H9 (cell line): ENCODE results near the gene NEK6. TPM values are rescaled to one million over a fixed set of nuclear protein-coding genes. Genes with fewer than 3 reads are reported as not detected.

ENCODE experiments used
- DNase-seq: peaks from one replicate; pipeline ENCODE4 v3.0.0-alpha.2; 2017
- H2AFZ ChIP-seq: one replicate; pipeline ENCODE4 v1.6.1; 2013; ENCODE audit warnings: mild to moderate bottlenecking, low read length, control low read depth, moderate library complexity
- H2AK5ac ChIP-seq: 2 replicates; pipeline ENCODE4 v1.6.1; 2013; ENCODE audit warnings: low read length, control low read depth, mixed read lengths; ENCODE audit not compliant: insufficient read length
- H2BK120ac ChIP-seq: one replicate; pipeline ENCODE4 v1.6.1; 2013; ENCODE audit warnings: low read depth, mild to moderate bottlenecking, low read length, control low read depth, inconsistent platforms; ENCODE audit not compliant: poor library complexity, severe bottlenecking
- H2BK12ac ChIP-seq: 2 replicates; pipeline ENCODE4 v1.6.1; 2013; ENCODE audit warnings: low read length, control low read depth, mixed read lengths, low read depth; ENCODE audit not compliant: insufficient read length
- H2BK15ac ChIP-seq: 2 replicates; pipeline ENCODE4 v1.6.1; 2013; ENCODE audit warnings: low read depth, low read length, control low read depth
- H2BK20ac ChIP-seq: one replicate; pipeline ENCODE4 v1.6.1; 2013; ENCODE audit warnings: low read depth, mild to moderate bottlenecking, low read length, control low read depth, inconsistent platforms; ENCODE audit not compliant: poor library complexity, severe bottlenecking
- H2BK5ac ChIP-seq: 2 replicates; pipeline ENCODE4 v1.6.1; 2013; ENCODE audit warnings: low read length, control low read depth, mixed read lengths; ENCODE audit not compliant: insufficient read length
- H3K14ac ChIP-seq: 2 replicates; pipeline ENCODE4 v1.6.1; 2013; ENCODE audit warnings: low read length, control low read depth; ENCODE audit not compliant: insufficient read depth
- H3K18ac ChIP-seq: 2 replicates; pipeline ENCODE4 v1.6.1; 2013; ENCODE audit warnings: low read depth, mild to moderate bottlenecking, mixed read lengths, low read length, control low read depth; ENCODE audit not compliant: insufficient read length
- H3K23ac ChIP-seq: 2 replicates; pipeline ENCODE4 v1.6.1; 2013; ENCODE audit warnings: low read length, control low read depth, mixed read lengths, low read depth; ENCODE audit not compliant: insufficient read length
- H3K23me2 ChIP-seq: 2 replicates; pipeline ENCODE4 v1.6.1; 2013; ENCODE audit warnings: low read depth, mild to moderate bottlenecking, mixed read lengths, low read length, control low read depth; ENCODE audit not compliant: insufficient read length, poor library complexity, severe bottlenecking
- H3K27ac ChIP-seq: 2 replicates; pipeline ENCODE4 v1.5.1; 2013; ENCODE audit warnings: low read length, control low read depth, mixed read lengths, low read depth; ENCODE audit not compliant: insufficient read length
- H3K27me3 ChIP-seq: 2 replicates; pipeline ENCODE4 v1.6.1; 2013; ENCODE audit warnings: low read length, control low read depth, inconsistent platforms; ENCODE audit not compliant: insufficient read depth
- H3K4ac ChIP-seq: 2 replicates; pipeline ENCODE4 v1.6.1; 2013; ENCODE audit warnings: low read depth, mild to moderate bottlenecking, control low read depth, inconsistent platforms, low read length, moderate library complexity
- H3K4me1 ChIP-seq: 2 replicates; pipeline ENCODE4 v1.6.1; 2013; ENCODE audit warnings: low read length, control low read depth, inconsistent platforms; ENCODE audit not compliant: insufficient read depth
- H3K4me2 ChIP-seq: 2 replicates; pipeline ENCODE4 v1.6.1; 2013; ENCODE audit warnings: low read length, control low read depth, mixed read lengths; ENCODE audit not compliant: insufficient read length, insufficient read depth
- H3K56ac ChIP-seq: 2 replicates; pipeline ENCODE4 v1.6.1; 2013; ENCODE audit warnings: low read depth, mild to moderate bottlenecking, mixed read lengths, low read length, control low read depth; ENCODE audit not compliant: insufficient read length
- H3K79me1 ChIP-seq: 2 replicates; pipeline ENCODE4 v1.6.1; 2013; ENCODE audit warnings: low read depth, mild to moderate bottlenecking, moderate library complexity, low read length, control low read depth, inconsistent platforms; ENCODE audit not compliant: insufficient read depth, poor library complexity, severe bottlenecking
- H3K79me2 ChIP-seq: 2 replicates; pipeline ENCODE4 v1.6.1; 2013; ENCODE audit warnings: low read length, control low read depth, inconsistent platforms; ENCODE audit not compliant: insufficient read depth
- H3K9ac ChIP-seq: 2 replicates; pipeline ENCODE4 v1.6.1; 2013; ENCODE audit warnings: low read length, control low read depth, mixed read lengths; ENCODE audit not compliant: insufficient read length; ENCODE audit errors: extremely low read depth
- H3K9me3 ChIP-seq: one replicate; pipeline ENCODE4 v1.6.1; 2013; ENCODE audit warnings: low read depth, low read length, inconsistent platforms; ENCODE audit not compliant: control insufficient read depth
- H3T11ph ChIP-seq: one replicate; pipeline ENCODE4 v1.6.1; 2013; ENCODE audit warnings: mild to moderate bottlenecking, low read length, control low read depth, inconsistent platforms
- H4K20me1 ChIP-seq: one replicate; pipeline ENCODE4 v1.6.1; 2013; ENCODE audit not compliant: control insufficient read depth, insufficient read length, insufficient read depth
- H4K5ac ChIP-seq: 2 replicates; pipeline ENCODE4 v1.6.1; 2013; ENCODE audit warnings: low read depth, mild to moderate bottlenecking, mixed read lengths, low read length, control low read depth; ENCODE audit not compliant: insufficient read length
- H4K8ac ChIP-seq: replicated peaks from 2 replicates; pipeline ENCODE4 v1.6.1; 2013; ENCODE audit warnings: low read length, control low read depth, mixed read lengths, low read depth; ENCODE audit not compliant: insufficient read length
- H4K91ac ChIP-seq: 2 replicates; pipeline ENCODE4 v1.6.1; 2013; ENCODE audit warnings: low read depth, mild to moderate bottlenecking, moderate library complexity, mixed read lengths, low read length, control low read depth; ENCODE audit not compliant: insufficient read length
- H3K27ac Mint-ChIP-seq, 3 experiments: 2 replicates in 2 of 3; 3 replicates in 1 of 3; pipeline ENCODE4 v1.8.0; 2020 to 2021; ENCODE audit warnings: mixed read lengths in 3 of 3, mild to moderate bottlenecking in 1 of 3, moderate library complexity in 1 of 3
- H3K27me3 Mint-ChIP-seq: 2 replicates; pipeline ENCODE4 v1.8.0; 2021; ENCODE audit warnings: low read depth, mild to moderate bottlenecking, moderate library complexity, mixed read lengths
- H3K36me3 Mint-ChIP-seq, 3 experiments: 2 replicates in 2 of 3; 3 replicates in 1 of 3; pipeline ENCODE4 v1.8.0; 2020 to 2021; ENCODE audit warnings: low read depth in 3 of 3, mixed read lengths in 3 of 3; ENCODE audit not compliant: insufficient read depth in 1 of 3
- H3K4me1 Mint-ChIP-seq, 2 experiments: 2 replicates each; pipeline ENCODE4 v1.8.0; 2020; ENCODE audit warnings: mixed read lengths in 2 of 2
- H3K4me3 Mint-ChIP-seq, 2 experiments: 2 replicates in 1 of 2; 3 replicates in 1 of 2; pipeline ENCODE4 v1.8.0; 2020 to 2021; ENCODE audit warnings: mild to moderate bottlenecking in 2 of 2, mixed read lengths in 2 of 2, moderate library complexity in 1 of 2
- H3K9me3 Mint-ChIP-seq, 2 experiments: 2 replicates in 1 of 2; 3 replicates in 1 of 2; pipeline ENCODE4 v1.8.0; 2020; ENCODE audit warnings: mild to moderate bottlenecking in 2 of 2, mixed read lengths in 2 of 2, moderate library complexity in 1 of 2
- WGBS: extraction: QIAGEN DNeasy Blood & Tissue Kit; methylation state at CpG from one replicate; pipeline ENCODE4 v1.1.7; 2013; ENCODE audit warnings: missing lambda C conversion rate, low lambda C conversion rate, mixed read lengths; ENCODE audit not compliant: insufficient read length; ENCODE audit errors: extremely low coverage; 5-methylcytosine and 5-hydroxymethylcytosine counted together
- total RNA-seq: library from RNA; stranded (reverse); gene quantifications from 2 replicates; pipeline ENCODE4 v1.2.1, GENCODE V29; 2021
- TF ChIP-seq, protein P1 (sequence below): fragments of 200-600 bp; sonication (generic); conservative IDR thresholded peaks from 3 replicates; pipeline ENCODE4 v1.8.0; 2021; ENCODE audit warnings: antibody characterized with exemption, mild to moderate bottlenecking

NEK6 gene
- total RNA-seq, 1 experiment from 2014 or later = 14.3 TPM

DNA sequence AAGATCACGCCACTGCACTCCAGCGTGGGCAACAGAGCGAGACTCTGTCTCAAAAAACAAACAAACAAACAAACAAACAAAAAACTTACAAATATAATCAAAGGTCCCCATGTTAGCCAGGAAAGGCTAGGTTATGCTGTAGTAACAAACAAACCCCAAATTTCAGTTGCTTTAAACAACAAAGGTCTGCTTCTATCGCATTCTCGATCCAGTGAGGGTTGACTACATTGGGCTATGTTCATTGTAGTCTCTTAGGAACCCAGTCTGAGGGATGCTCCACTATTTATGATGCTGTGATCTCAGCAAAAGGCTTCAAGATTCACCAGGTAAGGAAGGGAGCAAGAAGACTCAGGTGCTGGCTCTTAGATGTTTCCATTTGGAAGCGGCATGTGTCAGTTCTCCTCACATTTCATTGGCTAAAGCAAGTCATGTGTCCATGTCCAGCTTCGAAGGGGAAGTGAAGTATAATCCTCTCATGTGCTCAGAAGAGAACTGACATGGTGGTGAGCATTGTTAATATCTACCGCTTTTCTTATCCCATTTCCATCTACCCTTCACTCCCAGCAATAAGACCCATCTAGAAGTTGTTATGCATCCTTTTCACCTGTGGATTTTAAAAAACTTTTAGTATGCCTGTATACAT lies 26.5 kb upstream of the NEK6 start:
- Mint-ChIP-seq H3K9me3 (no peaks in the 10 kb centered on the region), H3K36me3 (no peaks in the 10 kb centered on the region), H3K27ac (no peak overlapping the region), H3K4me3 (no peak overlapping the region), H3K4me1 (no peaks in the 10 kb centered on the region), H3K27me3 (peaks cover 4% of the 10 kb centered on the region)
- Histone ChIP-seq H3K9ac (no peak overlapping the region), H3K56ac (no peak overlapping the region), H3K4me1 (no peaks in the 10 kb centered on the region), H4K5ac (no peak overlapping the region), H2AFZ (no peak overlapping the region), H2AK5ac (no peak overlapping the region), H3K4me2 (no peak overlapping the region), H3T11ph (no peak overlapping the region), H2BK15ac (no peak overlapping the region), H3K23me2 (no peaks in the 10 kb centered on the region), H3K23ac (no peak overlapping the region), H2BK20ac (no peak overlapping the region), H3K27ac (no peak overlapping the region), H3K18ac (no peak overlapping the region), H3K14ac (no peak overlapping the region), H3K9me3 (no peaks in the 10 kb centered on the region), H3K79me1 (no peaks in the 10 kb centered on the region), H2BK12ac (no peak overlapping the region), H4K91ac (no peak overlapping the region), H3K27me3 (no peaks in the 10 kb centered on the region), H2BK5ac (no peak overlapping the region), H2BK120ac (no peak overlapping the region), H3K4ac (no peak overlapping the region), H4K20me1 (no peaks in the 10 kb centered on the region), H4K8ac (no peak overlapping the region), H3K79me2 (no peaks in the 10 kb centered on the region)
- WGBS = no CpG with 5 or more reads among the region's 8 CpGs
- DNase-seq = no peak
- TF ChIP-seq, protein P1, sequence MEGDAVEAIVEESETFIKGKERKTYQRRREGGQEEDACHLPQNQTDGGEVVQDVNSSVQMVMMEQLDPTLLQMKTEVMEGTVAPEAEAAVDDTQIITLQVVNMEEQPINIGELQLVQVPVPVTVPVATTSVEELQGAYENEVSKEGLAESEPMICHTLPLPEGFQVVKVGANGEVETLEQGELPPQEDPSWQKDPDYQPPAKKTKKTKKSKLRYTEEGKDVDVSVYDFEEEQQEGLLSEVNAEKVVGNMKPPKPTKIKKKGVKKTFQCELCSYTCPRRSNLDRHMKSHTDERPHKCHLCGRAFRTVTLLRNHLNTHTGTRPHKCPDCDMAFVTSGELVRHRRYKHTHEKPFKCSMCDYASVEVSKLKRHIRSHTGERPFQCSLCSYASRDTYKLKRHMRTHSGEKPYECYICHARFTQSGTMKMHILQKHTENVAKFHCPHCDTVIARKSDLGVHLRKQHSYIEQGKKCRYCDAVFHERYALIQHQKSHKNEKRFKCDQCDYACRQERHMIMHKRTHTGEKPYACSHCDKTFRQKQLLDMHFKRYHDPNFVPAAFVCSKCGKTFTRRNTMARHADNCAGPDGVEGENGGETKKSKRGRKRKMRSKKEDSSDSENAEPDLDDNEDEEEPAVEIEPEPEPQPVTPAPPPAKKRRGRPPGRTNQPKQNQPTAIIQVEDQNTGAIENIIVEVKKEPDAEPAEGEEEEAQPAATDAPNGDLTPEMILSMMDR = no peak
